K562 (cell line): Measurements from ENCODE around the gene TRPC4AP. TPM values are rescaled to one million over a fixed set of nuclear protein-coding genes. Genes with fewer than 3 reads are reported as not detected.

Experiments
- ARID1B ChIP-seq: fragments of 450-650 bp; IDR thresholded peaks from 2 replicates; pipeline ENCODE4 v1.6.1; 2016; ENCODE audit warnings: antibody characterized with exemption, mild to moderate bottlenecking, inconsistent platforms
- DMBX1 ChIP-seq: fragments of 250-450 bp; sonication (Bioruptor Pico); IDR thresholded peaks from 2 replicates; pipeline ENCODE4 v1.8.0; 2022; ENCODE audit warnings: inconsistent platforms, mild to moderate bottlenecking, moderate library complexity, borderline replicate concordance
- FIP1L1 ChIP-seq: fragments of 200-400 bp; formaldehyde crosslinking; IDR thresholded peaks from 2 replicates; pipeline ENCODE4 v1.6.1; 2018; ENCODE audit warnings: mild to moderate bottlenecking, low read depth, low read length; ENCODE audit not compliant: poor library complexity, severe bottlenecking
- KAT8 ChIP-seq: fragments of 450-650 bp; IDR thresholded peaks from 2 replicates; pipeline ENCODE4 v1.6.1; 2016; ENCODE audit warnings: low read depth, mild to moderate bottlenecking
- NRF1 ChIP-seq, 2 experiments: fragments of 450-650 bp; IDR thresholded peaks in 1 of 2; conservative IDR thresholded peaks in 1 of 2; 2 replicates each; pipeline ENCODE4 v1.6.1; 2014; ENCODE audit warnings: mild to moderate bottlenecking in 2 of 2
- SAP30 ChIP-seq: fragments of 200-600 bp; sonication (generic); IDR thresholded peaks from 2 replicates; pipeline ENCODE4 v1.6.1; 2012; ENCODE audit warnings: borderline replicate concordance, low read depth, mild to moderate bottlenecking, moderate library complexity, low read length, control low read depth, inconsistent platforms; ENCODE audit not compliant: insufficient read depth, poor library complexity, severe bottlenecking
- SIN3B ChIP-seq: fragments of 450-650 bp; IDR thresholded peaks from 2 replicates; pipeline ENCODE4 v1.6.1; 2017; ENCODE audit warnings: low read depth, mild to moderate bottlenecking, moderate library complexity
- SMAD4 ChIP-seq: fragments of 250-450 bp; sonication (Bioruptor Pico); conservative IDR thresholded peaks from 2 replicates; pipeline ENCODE4 v1.8.0; 2021; ENCODE audit warnings: inconsistent platforms, mild to moderate bottlenecking, moderate library complexity
- TEAD2 ChIP-seq: fragments of 450-650 bp; IDR thresholded peaks from 2 replicates; pipeline ENCODE4 v1.6.1; 2016; ENCODE audit warnings: missing genetic modification characterization, control low read depth, missing compliant biosample characterization
- ZFPM2 ChIP-seq: fragments of 250-450 bp; sonication (Bioruptor Pico); IDR thresholded peaks from 2 replicates; pipeline ENCODE4 v1.5.1; 2022; ENCODE audit warnings: mild to moderate bottlenecking
- ZNF395 ChIP-seq: fragments of 200-800 bp; sonication (Bioruptor generic); IDR thresholded peaks from 2 replicates; pipeline ENCODE4 v1.6.1; 2017; ENCODE audit warnings: missing genetic modification characterization, missing compliant biosample characterization
- ZNF589 ChIP-seq: fragments of 200-800 bp; sonication (Bioruptor generic); IDR thresholded peaks from 2 replicates; pipeline ENCODE4 v1.6.1; 2016; ENCODE audit warnings: low read depth, missing genetic modification characterization, missing compliant biosample characterization
- polyA plus RNA-seq, 8 experiments: library from polyadenylated mRNA; depleted of rRNA in 4 of 8; stranded (reverse) in 5 of 8; unstranded in 3 of 8; fragments of >200 nt; fragmentation: Nextera tagmentation in 2 of 8; fragmentation: Illumina TruSeq in 1 of 8; extraction: Ambion mirVana in 2 of 8; extraction: Trizol in 1 of 8; gene quantifications; 2 replicates each; pipeline versions ENCODE4 v1.2.1 to v1.2.3, GENCODE V29; 2011 to 2014; ENCODE audit warnings: inconsistent platforms in 1 of 8, missing spikeins in 1 of 8
- total RNA-seq, 7 experiments: library from RNA; depleted of rRNA in 6 of 7; stranded (reverse); fragments of >200 nt in 6 of 7; fragmentation: Illumina TruSeq in 2 of 7; extraction: Trizol in 2 of 7; gene quantifications; 2 replicates each; pipeline versions ENCODE4 v1.2.1 to v1.2.3, GENCODE V29; 2011 to 2021; ENCODE audit warnings: low replicate concordance in 1 of 7
- TF ChIP-seq, protein P1 (sequence below), 2 experiments: fragments of 450-650 bp in 1 of 2; sonication (generic) in 1 of 2; formaldehyde crosslinking in 1 of 2; IDR thresholded peaks in 1 of 2; conservative IDR thresholded peaks in 1 of 2; 2 replicates each; pipeline versions ENCODE4 v1.6.1 to v1.8.1; 2016 to 2023; ENCODE audit warnings: mild to moderate bottlenecking in 2 of 2, moderate library complexity in 2 of 2, inconsistent platforms in 1 of 2, missing genetic modification reagents in 1 of 2
- TF ChIP-seq, protein P2 (sequence below), 2 experiments: IDR thresholded peaks in 1 of 2; conservative IDR thresholded peaks in 1 of 2; 2 replicates each; pipeline ENCODE4 v1.6.1; 2016; ENCODE audit warnings: low read depth in 2 of 2, mild to moderate bottlenecking in 1 of 2, missing compliant biosample characterization in 1 of 2, missing genetic modification characterization in 1 of 2, moderate library complexity in 1 of 2
- TF ChIP-seq, protein P3 (sequence below): fragments of 200-800 bp; sonication (Bioruptor generic); IDR thresholded peaks from 2 replicates; pipeline ENCODE4 v1.6.1; 2016; ENCODE audit warnings: missing genetic modification characterization, missing compliant biosample characterization

The TRPC4AP gene
- total and polyA plus RNA-seq, 9 of the 15 experiments (the other 6 are each of a cell fraction or from before 2014, with no cell fraction given): 2.3 to 70.3 (median 33.3) TPM

GRCh38 chr20:35093267-35093884 is 769 bp upstream of the TRPC4AP start (continued):
- no peak for TF ChIP-seq ZFPM2 (CRISPR knock-in tag)
- TF ChIP-seq, protein P1, sequence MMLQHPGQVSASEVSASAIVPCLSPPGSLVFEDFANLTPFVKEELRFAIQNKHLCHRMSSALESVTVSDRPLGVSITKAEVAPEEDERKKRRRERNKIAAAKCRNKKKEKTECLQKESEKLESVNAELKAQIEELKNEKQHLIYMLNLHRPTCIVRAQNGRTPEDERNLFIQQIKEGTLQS (IDR thresholded peaks at IDR 0.05): peak; percentile 87
- TF ChIP-seq, protein P1 (CRISPR knock-in tag; conservative IDR thresholded peaks at IDR 0.05): no peak
- TF ChIP-seq ZNF589 (CRISPR knock-in tag): peak; percentile 63; the same call in 1 of the 2 replicates
- TF ChIP-seq ARID1B: peak; percentile 42; the same call in 1 of the 2 replicates
- TF ChIP-seq SAP30: no peak
- TF ChIP-seq, protein P2, sequence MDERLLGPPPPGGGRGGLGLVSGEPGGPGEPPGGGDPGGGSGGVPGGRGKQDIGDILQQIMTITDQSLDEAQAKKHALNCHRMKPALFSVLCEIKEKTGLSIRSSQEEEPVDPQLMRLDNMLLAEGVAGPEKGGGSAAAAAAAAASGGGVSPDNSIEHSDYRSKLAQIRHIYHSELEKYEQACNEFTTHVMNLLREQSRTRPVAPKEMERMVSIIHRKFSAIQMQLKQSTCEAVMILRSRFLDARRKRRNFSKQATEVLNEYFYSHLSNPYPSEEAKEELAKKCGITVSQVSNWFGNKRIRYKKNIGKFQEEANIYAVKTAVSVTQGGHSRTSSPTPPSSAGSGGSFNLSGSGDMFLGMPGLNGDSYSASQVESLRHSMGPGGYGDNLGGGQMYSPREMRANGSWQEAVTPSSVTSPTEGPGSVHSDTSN (CRISPR knock-in tag; IDR thresholded peaks at IDR 0.05; ENCODE audit: low read depth): no peak
- TF ChIP-seq, protein P2 (tag; conservative IDR thresholded peaks at IDR 0.05; ENCODE audit: low read depth): no peak
- TF ChIP-seq NRF1 (conservative IDR thresholded peaks at IDR 0.05 in 1 of 2, IDR thresholded peaks at IDR 0.05 in 1 of 2): peak; percentile 55 to 58; a peak in 3 of 4 replicates
- TF ChIP-seq, protein P3, sequence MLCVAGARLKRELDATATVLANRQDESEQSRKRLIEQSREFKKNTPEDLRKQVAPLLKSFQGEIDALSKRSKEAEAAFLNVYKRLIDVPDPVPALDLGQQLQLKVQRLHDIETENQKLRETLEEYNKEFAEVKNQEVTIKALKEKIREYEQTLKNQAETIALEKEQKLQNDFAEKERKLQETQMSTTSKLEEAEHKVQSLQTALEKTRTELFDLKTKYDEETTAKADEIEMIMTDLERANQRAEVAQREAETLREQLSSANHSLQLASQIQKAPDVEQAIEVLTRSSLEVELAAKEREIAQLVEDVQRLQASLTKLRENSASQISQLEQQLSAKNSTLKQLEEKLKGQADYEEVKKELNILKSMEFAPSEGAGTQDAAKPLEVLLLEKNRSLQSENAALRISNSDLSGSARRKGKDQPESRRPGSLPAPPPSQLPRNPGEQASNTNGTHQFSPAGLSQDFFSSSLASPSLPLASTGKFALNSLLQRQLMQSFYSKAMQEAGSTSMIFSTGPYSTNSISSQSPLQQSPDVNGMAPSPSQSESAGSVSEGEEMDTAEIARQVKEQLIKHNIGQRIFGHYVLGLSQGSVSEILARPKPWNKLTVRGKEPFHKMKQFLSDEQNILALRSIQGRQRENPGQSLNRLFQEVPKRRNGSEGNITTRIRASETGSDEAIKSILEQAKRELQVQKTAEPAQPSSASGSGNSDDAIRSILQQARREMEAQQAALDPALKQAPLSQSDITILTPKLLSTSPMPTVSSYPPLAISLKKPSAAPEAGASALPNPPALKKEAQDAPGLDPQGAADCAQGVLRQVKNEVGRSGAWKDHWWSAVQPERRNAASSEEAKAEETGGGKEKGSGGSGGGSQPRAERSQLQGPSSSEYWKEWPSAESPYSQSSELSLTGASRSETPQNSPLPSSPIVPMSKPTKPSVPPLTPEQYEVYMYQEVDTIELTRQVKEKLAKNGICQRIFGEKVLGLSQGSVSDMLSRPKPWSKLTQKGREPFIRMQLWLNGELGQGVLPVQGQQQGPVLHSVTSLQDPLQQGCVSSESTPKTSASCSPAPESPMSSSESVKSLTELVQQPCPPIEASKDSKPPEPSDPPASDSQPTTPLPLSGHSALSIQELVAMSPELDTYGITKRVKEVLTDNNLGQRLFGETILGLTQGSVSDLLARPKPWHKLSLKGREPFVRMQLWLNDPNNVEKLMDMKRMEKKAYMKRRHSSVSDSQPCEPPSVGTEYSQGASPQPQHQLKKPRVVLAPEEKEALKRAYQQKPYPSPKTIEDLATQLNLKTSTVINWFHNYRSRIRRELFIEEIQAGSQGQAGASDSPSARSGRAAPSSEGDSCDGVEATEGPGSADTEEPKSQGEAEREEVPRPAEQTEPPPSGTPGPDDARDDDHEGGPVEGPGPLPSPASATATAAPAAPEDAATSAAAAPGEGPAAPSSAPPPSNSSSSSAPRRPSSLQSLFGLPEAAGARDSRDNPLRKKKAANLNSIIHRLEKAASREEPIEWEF (CRISPR knock-in tag): peak; percentile 61; the same call in 1 of the 2 replicates
- TF ChIP-seq ZNF395: peak; percentile 10; the same call in 1 of the 2 replicates
- peak; percentile 34; the same call in 1 of the 2 replicates for TF ChIP-seq TEAD2 (tag)
- no peak for TF ChIP-seq SIN3B
- peak; percentile 31; the same call in 1 of the 2 replicates for TF ChIP-seq SMAD4 (CRISPR knock-in tag)
- TF ChIP-seq KAT8: no peak
- no peak for TF ChIP-seq FIP1L1
- 0 out of 2 replicates have a peak, but pooled peaks have one; percentile 21 for TF ChIP-seq DMBX1 (CRISPR knock-in tag)
